Activated naive CD4-positive, alpha-beta T cell treated with anti-CD3 and anti-CD28 coated beads, Interleukin-2, amount 50 U/mL, for 72 hours (primary cell): Measurements from ENCODE around the gene OR6B1. TPM values are rescaled to one million over a fixed set of nuclear protein-coding genes. Genes with fewer than 3 reads are reported as not detected.
"Not testable (repeated sequence)": the region's sequence is repeated elsewhere in the genome, so short reads cannot be mapped to it uniquely, and the experiment has no call there.

Source experiments
- ATAC-seq, 2 donors: fragments of 150-1000 bp; cut with Tn5 transposase; 2 replicates each; pipeline ENCODE4 v1.10.0; 2021; ENCODE audit warnings: mild to moderate bottlenecking in 2 of 2, moderate library complexity in 2 of 2
- DNase-seq, 2 donors: peaks; one replicate each; pipeline ENCODE4 v3.0.0; 2021 to 2022; ENCODE audit warnings: low spot score in 2 of 2
- H3K27ac Mint-ChIP-seq, 2 donors: one replicate each; pipeline ENCODE4 v1.8.0; 2022; ENCODE audit warnings: mild to moderate bottlenecking in 2 of 2, mixed read lengths in 2 of 2
- H3K36me3 Mint-ChIP-seq, 2 donors: one replicate each; pipeline ENCODE4 v1.8.0; 2022; ENCODE audit warnings: mixed read lengths in 2 of 2
- H3K9me3 Mint-ChIP-seq, 2 donors: one replicate each; pipeline ENCODE4 v1.8.0; 2022; ENCODE audit warnings: mixed read lengths in 2 of 2
- total RNA-seq, 2 donors: library from RNA; stranded (reverse); gene quantifications; one replicate each; pipeline ENCODE4 v1.2.3, GENCODE V29; 2022

OR6B1 gene
- total RNA-seq, 2 donors from 2014 or later, result not detected

DNA sequence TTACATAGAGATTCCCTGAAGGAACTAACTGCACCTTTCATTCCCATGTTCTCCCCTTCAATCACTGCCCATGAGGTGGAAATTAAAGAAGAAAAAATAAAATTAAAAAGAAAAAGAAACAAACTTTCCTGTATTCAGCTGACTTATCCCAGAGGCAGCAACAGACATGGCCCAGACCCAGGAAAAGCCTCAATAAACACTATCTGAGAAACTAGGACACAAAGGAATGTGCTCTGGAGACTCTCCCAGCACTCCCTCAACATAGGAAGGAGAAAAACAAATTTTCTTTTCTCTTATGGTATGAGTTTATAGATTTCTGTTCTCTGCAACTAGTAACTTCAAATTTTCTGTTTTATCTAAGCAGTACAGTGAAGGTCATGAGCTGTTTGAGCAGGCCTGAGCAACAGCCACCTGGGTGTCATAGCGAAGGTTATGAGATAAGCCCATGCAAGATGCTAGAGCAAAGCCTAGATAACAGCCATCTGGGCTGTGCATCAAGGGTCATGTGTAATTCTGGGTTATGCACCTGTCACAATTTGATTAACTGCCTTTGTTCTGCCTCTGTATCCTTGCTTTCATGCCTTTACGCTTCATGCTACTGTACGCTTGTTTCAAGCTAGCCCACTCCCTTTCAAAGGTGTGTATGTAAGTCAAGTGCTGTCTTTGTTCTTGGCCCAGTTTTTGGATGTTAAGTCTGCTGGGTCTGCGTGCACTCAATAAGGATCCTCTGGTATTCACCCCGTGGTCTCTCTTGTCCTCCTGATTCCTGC, 11.0 kb upstream of the OR6B1 start:
- peaks cover 7 to 17% of the 10 kb centered on the region in 2 donors for H3K9me3 Mint-ChIP-seq
- ATAC-seq, result no peak

GRCh38 chr7:143992670-143993069, 7.5 kb upstream of the OR6B1 start:
- DNase-seq (no peak), ATAC-seq (no peak)
- Mint-ChIP-seq H3K36me3 (peaks cover 6 to 7% of the 10 kb centered on the region in 2 donors), H3K27ac (no peak overlapping the region), H3K9me3 (peaks cover 7 to 12% of the 10 kb centered on the region in 2 donors)

More for the DNA sequence above, 11.0 kb upstream of the OR6B1 start:
- Mint-ChIP-seq H3K36me3 (peaks cover 6 to 7% of the 10 kb centered on the region in 2 donors), H3K27ac (no peak overlapping the region)
- no peak for DNase-seq

DNA sequence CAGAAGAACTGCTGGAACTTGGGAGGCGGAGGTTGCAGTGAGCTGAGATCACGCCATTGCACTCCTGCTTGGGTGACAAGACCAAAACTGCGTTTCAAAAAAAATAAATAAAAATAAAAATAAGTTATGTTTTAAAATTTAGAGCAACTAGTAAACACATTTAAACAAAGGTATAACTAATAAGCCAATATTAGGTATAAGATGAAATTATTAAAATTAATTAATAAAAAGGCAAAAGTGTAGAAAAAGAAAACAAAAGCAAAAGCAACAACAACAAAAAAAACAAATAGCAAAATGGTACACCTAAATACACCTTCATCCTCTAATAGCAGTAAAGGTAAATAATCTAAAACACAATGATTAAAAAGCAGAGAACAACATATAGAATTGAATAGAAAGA, 6.2 kb upstream of the OR6B1 start:
- DNase-seq (no peak), ATAC-seq (no peak)
- Mint-ChIP-seq H3K36me3 (peaks cover 6 to 7% of the 10 kb centered on the region in 2 donors), H3K27ac (no peak overlapping the region), H3K9me3 (peaks cover 7 to 12% of the 10 kb centered on the region in 2 donors)

GRCh38 chr7:144001543-144001942, 1.4 kb downstream of the OR6B1 start:
- DNase-seq (no peak), ATAC-seq (no peak)
- H3K27ac Mint-ChIP-seq, result no peak overlapping the region
- H3K9me3 Mint-ChIP-seq, result no peaks in the 10 kb centered on the region
- no peaks in the 10 kb centered on the region for H3K36me3 Mint-ChIP-seq

GRCh38 chr7:144004703-144005102, 4.6 kb downstream of the OR6B1 start:
- H3K9me3 Mint-ChIP-seq, result peaks cover 8 to 15% of the 10 kb centered on the region in 2 donors
- DNase-seq (no peak), ATAC-seq (no peak)
- H3K27ac Mint-ChIP-seq, result no peak overlapping the region
- peaks cover 8 to 14% of the 10 kb centered on the region in 2 donors for H3K36me3 Mint-ChIP-seq

GRCh38 chr7:144006029-144006691, 6.0 kb downstream of the OR6B1 start:
- Mint-ChIP-seq H3K36me3 (peaks cover 8 to 20% of the 10 kb centered on the region in 2 donors), H3K9me3 (peaks cover 15 to 19% of the 10 kb centered on the region in 2 donors), H3K27ac (no peak overlapping the region)
- no peak for DNase-seq
- ATAC-seq, result no peak

DNA sequence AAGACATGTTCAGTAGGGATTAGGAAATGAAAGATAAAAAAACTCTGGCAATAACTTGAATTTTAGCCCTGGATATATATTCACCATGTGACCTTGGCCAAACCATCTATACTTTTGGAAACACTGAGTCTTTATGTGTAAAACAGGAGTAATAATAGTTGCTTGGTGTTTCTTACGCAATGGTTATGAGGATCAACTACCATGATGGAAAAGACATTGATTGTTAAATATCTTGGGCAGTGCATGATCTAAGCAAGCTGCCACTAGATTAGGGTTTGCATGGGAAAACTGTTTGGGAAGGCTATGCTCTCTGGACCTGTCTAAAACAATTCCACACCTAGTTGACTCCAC, 6.5 kb downstream of the OR6B1 start:
- Mint-ChIP-seq H3K36me3 (peaks cover 8 to 25% of the 10 kb centered on the region in 2 donors), H3K27ac (no peak overlapping the region), H3K9me3 (peaks cover 15 to 23% of the 10 kb centered on the region in 2 donors)
- DNase-seq (no peak), ATAC-seq (no peak)

DNA sequence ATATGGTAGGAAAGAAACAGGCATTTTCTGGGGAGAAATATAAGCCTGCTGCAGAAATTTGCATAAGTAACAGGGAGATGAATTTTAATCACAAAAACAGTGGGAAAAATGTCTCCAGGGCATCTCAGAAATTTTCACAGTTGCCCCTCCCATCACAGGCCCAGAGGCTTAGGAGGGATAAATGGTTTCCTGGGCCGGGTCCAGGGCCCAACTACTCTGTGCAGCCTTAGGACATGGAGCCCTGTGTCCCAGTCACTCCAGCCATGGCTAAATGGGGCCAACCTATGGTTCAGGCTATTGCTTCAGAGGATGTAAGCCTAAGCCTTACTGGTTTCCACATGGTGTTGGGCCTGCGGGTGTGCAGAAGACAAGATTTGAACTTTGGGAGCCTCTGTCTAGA, 9.2 kb downstream of the OR6B1 start:
- no peak overlapping the region for H3K27ac Mint-ChIP-seq
- ATAC-seq (no peak), DNase-seq (no peak)
- peaks cover 15 to 26% of the 10 kb centered on the region in 2 donors for H3K9me3 Mint-ChIP-seq
- H3K36me3 Mint-ChIP-seq, result peaks cover 8 to 25% of the 10 kb centered on the region in 2 donors

DNA sequence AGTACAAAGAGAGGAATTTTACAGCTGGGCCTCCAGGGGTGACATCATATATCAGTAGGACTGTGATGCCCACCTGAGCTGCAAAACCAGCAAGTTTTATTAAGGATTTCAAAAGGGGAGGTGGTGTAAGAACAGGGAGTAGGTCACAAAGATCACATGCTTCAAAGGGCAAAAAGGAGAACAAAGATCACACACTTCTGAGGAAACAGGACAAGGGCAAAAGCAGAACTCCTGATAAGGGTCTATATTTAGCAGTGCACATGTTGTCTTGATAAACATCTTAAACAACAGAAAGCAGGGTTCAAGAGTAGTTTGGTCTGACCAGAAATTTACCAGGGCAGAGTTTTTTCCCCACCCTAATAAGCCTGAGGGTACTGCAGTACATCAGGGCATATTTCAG, 9.9 kb downstream of the OR6B1 start:
- H3K27ac Mint-ChIP-seq, DNase-seq, ATAC-seq: not testable (repeated sequence)
- Mint-ChIP-seq H3K36me3 (peaks cover 8 to 25% of the 10 kb centered on the region in 2 donors), H3K9me3 (peaks cover 18 to 26% of the 10 kb centered on the region in 2 donors)

GRCh38 chr7:144010821-144011220, 10.7 kb downstream of the OR6B1 start:
- peaks cover 8 to 25% of the 10 kb centered on the region in 2 donors for H3K36me3 Mint-ChIP-seq
- ATAC-seq, result not testable (repeated sequence)

DNA sequence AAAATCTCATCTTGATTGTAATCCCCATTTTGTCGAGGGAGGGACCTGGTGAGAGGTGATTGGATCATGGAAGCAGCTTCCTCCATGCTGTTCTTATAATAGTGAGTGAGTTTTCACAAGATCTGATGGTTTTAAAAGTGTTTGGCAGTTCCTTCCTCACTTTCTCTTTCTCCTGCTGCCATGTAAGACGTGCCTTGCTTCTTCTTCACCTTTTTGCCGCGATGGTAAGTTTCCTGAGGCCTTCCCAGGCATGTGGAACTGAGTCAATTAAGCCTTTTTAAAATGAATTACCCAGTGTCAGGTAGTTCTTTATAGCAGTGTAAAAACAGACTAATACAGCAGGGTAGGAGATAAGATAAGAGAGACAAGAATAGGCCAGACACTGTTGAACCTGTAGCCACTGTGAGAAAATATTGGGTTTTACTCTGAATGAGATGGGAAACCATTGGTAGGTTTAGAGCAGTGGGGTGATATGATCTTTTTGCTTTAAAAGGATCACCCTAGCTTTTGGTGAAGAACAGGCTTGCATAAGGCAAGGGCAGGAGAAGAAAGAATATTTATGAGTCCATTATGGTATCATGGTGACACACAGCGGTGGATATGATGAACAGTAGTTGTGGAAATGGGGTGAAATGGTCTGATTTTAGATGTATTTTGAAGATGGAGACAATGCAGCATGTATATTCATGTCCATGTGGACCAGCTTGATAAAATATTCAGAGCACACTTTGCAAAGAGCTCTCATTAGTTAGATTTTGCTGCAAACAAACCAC, 11.5 kb downstream of the OR6B1 start:
- no peak for DNase-seq
- H3K36me3 Mint-ChIP-seq, result peaks cover 8 to 25% of the 10 kb centered on the region in 2 donors
- H3K27ac Mint-ChIP-seq, result no peak overlapping the region
- ATAC-seq, result no peak
- H3K9me3 Mint-ChIP-seq, result peaks cover 21 to 26% of the 10 kb centered on the region in 2 donors

More at GRCh38 chr7:144010821-144011220, 10.7 kb downstream of the OR6B1 start:
- H3K27ac Mint-ChIP-seq, DNase-seq: not testable (repeated sequence)
- peaks cover 21 to 26% of the 10 kb centered on the region in 2 donors for H3K9me3 Mint-ChIP-seq

DNA sequence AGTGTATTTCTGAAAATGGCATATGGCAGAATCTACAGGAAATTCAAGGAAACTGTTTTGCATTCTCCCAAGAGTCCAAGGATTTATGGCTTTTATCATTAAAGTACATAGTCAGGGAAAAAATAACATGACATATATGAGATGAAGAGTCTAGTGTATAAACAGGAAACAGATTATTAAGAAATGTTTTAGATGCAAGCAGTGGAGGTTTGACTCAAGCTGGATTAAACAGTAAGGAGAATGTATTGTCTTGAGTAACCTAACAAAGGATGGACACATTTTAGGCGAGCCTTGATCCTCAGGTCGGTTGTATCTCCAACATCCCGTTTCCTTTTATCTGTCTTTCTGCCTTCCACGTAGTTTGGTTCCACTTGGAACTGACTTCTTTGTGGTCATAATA, 17.9 kb downstream of the OR6B1 start:
- no peaks in the 10 kb centered on the region for H3K36me3 Mint-ChIP-seq
- ATAC-seq, result no peak

GRCh38 chr7:144019457-144019856, 19.3 kb downstream of the OR6B1 start:
- no peak for DNase-seq
- Mint-ChIP-seq H3K27ac (no peak overlapping the region), H3K9me3 (peaks cover 4 to 6% of the 10 kb centered on the region in 2 donors), H3K36me3 (no peaks in the 10 kb centered on the region)
- ATAC-seq, result no peak

More for the DNA sequence above, 17.9 kb downstream of the OR6B1 start:
- DNase-seq, result no peak
- H3K27ac Mint-ChIP-seq, result no peak overlapping the region
- H3K9me3 Mint-ChIP-seq, result peaks cover 4 to 6% of the 10 kb centered on the region in 2 donors

GRCh38 chr7:144020340-144020739, 20.2 kb downstream of the OR6B1 start:
- no peak for DNase-seq
- H3K9me3 Mint-ChIP-seq, result peaks cover 0 to 4% of the 10 kb centered on the region in 2 donors
- H3K36me3 Mint-ChIP-seq, result no peaks in the 10 kb centered on the region
- no peak for ATAC-seq
- H3K27ac Mint-ChIP-seq, result no peak overlapping the region

GRCh38 chr7:144022169-144022568, 22.0 kb downstream of the OR6B1 start:
- DNase-seq, result no peak
- Mint-ChIP-seq H3K36me3 (no peaks in the 10 kb centered on the region), H3K9me3 (peaks cover 0 to 4% of the 10 kb centered on the region in 2 donors), H3K27ac (no peak overlapping the region)
- no peak for ATAC-seq

DNA sequence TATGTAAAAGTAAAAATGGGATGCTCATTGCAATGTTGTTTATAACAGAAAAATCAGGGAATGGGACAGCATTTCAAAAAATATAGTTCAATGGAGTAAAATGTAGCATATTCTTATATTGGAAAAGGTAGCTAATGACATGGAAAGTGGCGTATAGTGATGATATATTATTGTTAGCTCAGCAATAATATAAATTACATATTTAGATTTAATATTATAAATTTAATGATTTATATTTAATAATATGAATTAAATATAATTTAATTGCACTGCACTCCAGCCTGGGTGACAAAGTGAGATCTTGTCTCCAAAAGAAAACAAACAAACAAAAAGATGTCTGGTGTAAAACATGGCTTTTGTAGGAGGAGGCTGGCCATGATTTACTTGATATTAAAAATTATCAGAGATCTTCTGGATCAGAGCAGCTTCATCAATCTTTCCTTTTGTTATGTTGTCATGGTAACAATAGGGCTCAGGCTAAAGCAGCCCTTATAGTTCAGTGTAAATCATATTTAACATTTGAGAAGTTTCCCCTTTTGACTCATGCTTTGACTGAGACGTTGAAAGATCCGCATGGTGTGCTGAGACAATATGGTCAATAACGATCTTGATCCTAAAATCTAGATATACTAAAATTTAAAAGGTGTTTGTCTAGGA, 23.2 kb downstream of the OR6B1 start:
- no peak overlapping the region for H3K27ac Mint-ChIP-seq
- H3K36me3 Mint-ChIP-seq, result no peaks in the 10 kb centered on the region
- H3K9me3 Mint-ChIP-seq, result peaks cover 0 to 4% of the 10 kb centered on the region in 2 donors
- no peak for ATAC-seq
- no peak for DNase-seq
